HCT116 (cell line): Measurements from ENCODE around the gene F11R. TPM values are rescaled to one million over a fixed set of nuclear protein-coding genes. Genes with fewer than 3 reads are reported as not detected.

Source experiments
- ATAC-seq: fragments of 200-7000 bp; cut with Tn5 transposase; 2 replicates; pipeline ENCODE4 v1.9.1; 2020; ENCODE audit warnings: mild to moderate bottlenecking, moderate library complexity
- BruUV-seq: library from RNA; stranded (reverse); fragments of 400-500 nt; replicated peaks from 2 replicates; lab custom pipeline; 2021; lab: Mats Ljungman, UMichigan
- CTCF ChIA-PET: fragments of 300-600 bp; sonication (Branson Sonifier 250); formaldehyde crosslinking; loops from one replicate; lab custom pipeline; 2021; ENCODE audit warnings: antibody characterized with exemption; lab: Charles Lee
- POLR2A ChIA-PET: fragments of 300-600, 350-600 bp; sonication (Branson Sonifier 250); formaldehyde crosslinking; loops from one replicate; lab custom pipeline; 2021; ENCODE audit warnings: antibody characterized with exemption; lab: Charles Lee
- RAD21 ChIA-PET, 2 experiments: fragments of 300-600 bp; sonication (Branson Sonifier 250); formaldehyde crosslinking; loops; one replicate each; lab custom pipeline; 2023; ENCODE audit warnings: low total read pairs in 2 of 2; ENCODE audit not compliant: uncharacterized antibody in 2 of 2, unreplicated experiment in 2 of 2, low non-redundant PET in 1 of 2; lab: Charles Lee
- DNase-seq: peaks from one replicate; pipeline ENCODE4 v3.0.0-alpha.2; 2010; ENCODE audit warnings: low read depth, low spot score
- H2AFZ ChIP-seq: fragments of 200-600 bp; shearing (Covaris generic), sonication (generic); 2 replicates; pipeline ENCODE4 v1.6.1; 2017; ENCODE audit warnings: low read depth, mixed run types, mixed read lengths, antibody characterized with exemption, low read length; ENCODE audit not compliant: poor library complexity, severe bottlenecking
- H3K27ac ChIP-seq: 2 replicates; pipeline ENCODE4 v1.5.1; 2012; ENCODE audit warnings: low read depth, low read length
- H3K27me3 ChIP-seq: fragments of 200-600 bp; sonication (generic); 2 replicates; pipeline ENCODE4 v1.6.1; 2016; ENCODE audit warnings: mixed run types, low read length, mixed read lengths; ENCODE audit not compliant: insufficient read depth
- H3K36me3 ChIP-seq, 2 experiments: fragments of 200-500 bp in 1 of 2; fragments of 200-600 bp in 1 of 2; sonication (Bioruptor generic) in 1 of 2; sonication (generic) in 1 of 2; 2 replicates each; pipeline versions ENCODE4 v1.5.1 to v1.6.1; 2014 to 2016; ENCODE audit warnings: low read length in 2 of 2, inconsistent platforms in 1 of 2, mixed read lengths in 1 of 2, mixed run types in 1 of 2; ENCODE audit not compliant: insufficient read depth in 2 of 2, control insufficient read depth in 1 of 2
- H3K4me1 ChIP-seq, 2 experiments: fragments of 200-600 bp in 1 of 2; sonication (generic) in 1 of 2; 2 replicates each; pipeline versions ENCODE4 v1.5.1 to v1.6.1; 2012 to 2017; ENCODE audit warnings: low read length in 2 of 2, inconsistent platforms in 1 of 2, mild to moderate bottlenecking in 1 of 2, mixed read lengths in 1 of 2, mixed run types in 1 of 2, moderate library complexity in 1 of 2; ENCODE audit not compliant: insufficient read depth in 2 of 2, control insufficient read depth in 1 of 2
- H3K4me2 ChIP-seq: fragments of 200-600 bp; sonication (generic); 2 replicates; pipeline ENCODE4 v1.6.1; 2017; ENCODE audit warnings: mixed run types, low read length, mixed read lengths
- H3K4me3 ChIP-seq, 2 experiments: fragments of 200-600 bp in 1 of 2; sonication (generic) in 1 of 2; replicated peaks in 1 of 2; 2 replicates each; pipeline ENCODE4 v1.5.1; 2011 to 2016; ENCODE audit warnings: low read length in 2 of 2, control low read depth in 1 of 2, low read depth in 1 of 2, mild to moderate bottlenecking in 1 of 2, mixed read lengths in 1 of 2, mixed run types in 1 of 2
- H3K79me2 ChIP-seq: fragments of 200-600 bp; sonication (generic); 2 replicates; pipeline ENCODE4 v1.6.1; 2017; ENCODE audit warnings: mild to moderate bottlenecking, mixed run types, low read length, moderate library complexity, mixed read lengths; ENCODE audit not compliant: insufficient read depth
- H3K9ac ChIP-seq: fragments of 200-600 bp; sonication (generic); 2 replicates; pipeline ENCODE4 v1.6.1; 2016; ENCODE audit warnings: low read length, mixed read lengths
- H3K9me2 ChIP-seq: fragments of 200-600 bp; sonication (generic), shearing (Covaris generic); 2 replicates; pipeline ENCODE4 v1.6.1; 2017; ENCODE audit warnings: mixed run types, mild to moderate bottlenecking, moderate library complexity; ENCODE audit not compliant: insufficient read depth
- H3K9me3 ChIP-seq, 2 experiments: fragments of 200-500 bp in 1 of 2; fragments of 200-600 bp in 1 of 2; sonication (Bioruptor generic) in 1 of 2; sonication (generic) in 1 of 2; 2 replicates each; pipeline ENCODE4 v1.6.1; 2014 to 2017; ENCODE audit warnings: low read length in 2 of 2, mixed read lengths in 2 of 2, inconsistent platforms in 1 of 2, low read depth in 1 of 2, mild to moderate bottlenecking in 1 of 2, mixed run types in 1 of 2, moderate library complexity in 1 of 2; ENCODE audit not compliant: control insufficient read depth in 1 of 2, insufficient read depth in 1 of 2
- H4K20me1 ChIP-seq: fragments of 200-600 bp; sonication (generic), shearing (Covaris generic); 2 replicates; pipeline ENCODE4 v1.6.1; 2017; ENCODE audit warnings: mixed run types, mild to moderate bottlenecking, moderate library complexity; ENCODE audit not compliant: insufficient read depth
- CBX3 ChIP-seq: IDR thresholded peaks from 2 replicates; pipeline ENCODE4 v1.6.1; 2012; ENCODE audit warnings: low read depth
- CEBPB ChIP-seq: IDR thresholded peaks from 2 replicates; pipeline ENCODE4 v1.6.1; 2012; ENCODE audit warnings: low read depth
- EZH2phosphoT487 ChIP-seq: fragments of 200-600 bp; IDR thresholded peaks from 2 replicates; pipeline ENCODE4 v1.6.1; 2018; ENCODE audit warnings: antibody characterized with exemption, borderline replicate concordance
- JUND ChIP-seq: IDR thresholded peaks from 2 replicates; pipeline ENCODE4 v1.6.1; 2012
- SP1 ChIP-seq: IDR thresholded peaks from 2 replicates; pipeline ENCODE4 v1.6.1; 2012; ENCODE audit warnings: low read depth
- YY1 ChIP-seq: IDR thresholded peaks from 2 replicates; pipeline ENCODE4 v1.6.1; 2011; ENCODE audit warnings: low read length, low read depth, moderate library complexity, mild to moderate bottlenecking; ENCODE audit not compliant: insufficient replicate concordance; ENCODE audit errors: extremely low read depth
- ZNF274 ChIP-seq: fragments of 200-500 bp; sonication (Bioruptor generic); IDR thresholded peaks from 2 replicates; pipeline ENCODE4 v1.6.1; 2014; ENCODE audit warnings: mild to moderate bottlenecking, low read depth, low read length, inconsistent platforms
- intact Hi-C: fragments of 100-400 bp; cut with micrococcal nuclease; formaldehyde crosslinking; loops from 2 replicates; pipeline ENCODE4 v1.10.0; 2022
- total RNA-seq: library from RNA; stranded (reverse); gene quantifications from one replicate; pipeline ENCODE4 v1.2.1, GENCODE V29; 2021; ENCODE audit not compliant: unreplicated experiment
- TF ChIP-seq, protein P1 (sequence below), 3 experiments: fragments of 200-600 bp in 1 of 3; sonication (generic) in 1 of 3; IDR thresholded peaks in 2 of 3; conservative IDR thresholded peaks in 1 of 3; 2 replicates each; pipeline ENCODE4 v1.5.1; 2012 to 2017; ENCODE audit warnings: low read depth in 2 of 3, low read length in 2 of 3, antibody characterized with exemption in 1 of 3, borderline replicate concordance in 1 of 3, control low read depth in 1 of 3, mild to moderate bottlenecking in 1 of 3, mixed read lengths in 1 of 3, mixed run types in 1 of 3, moderate library complexity in 1 of 3; ENCODE audit not compliant: insufficient read depth in 1 of 3

Gene F11R
- total RNA-seq, 1 experiment from 2014 or later = 86.7 TPM

DNA sequence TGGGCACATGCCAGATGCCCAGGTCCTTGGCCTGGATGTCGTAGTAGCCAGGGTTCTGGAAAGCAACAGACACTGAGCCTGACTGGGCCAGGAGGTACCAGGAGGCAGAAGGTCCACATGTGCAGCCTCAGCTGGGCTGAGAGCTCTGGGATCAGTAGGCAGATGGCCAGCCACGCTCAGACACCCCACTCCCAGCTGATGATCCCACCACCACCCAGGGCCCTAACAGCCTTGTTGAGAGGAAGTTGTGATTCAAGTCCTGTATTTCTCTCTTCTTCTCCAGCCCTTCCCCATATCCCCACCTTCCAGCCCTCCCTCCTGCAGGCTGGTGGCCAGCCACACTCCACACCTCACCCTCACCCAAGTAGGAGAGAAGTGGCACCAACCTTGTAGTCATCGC lies 70.3 kb downstream of the F11R start:
- Histone ChIP-seq H3K9me2 (no peaks in the 10 kb centered on the region), H3K36me3 (no peaks in the 10 kb centered on the region), H3K27me3 (no peaks in the 10 kb centered on the region), H3K4me1 (peaks cover 0 to 8% of the 10 kb centered on the region in 2 experiments; a peak in 2 of 4 replicates), H4K20me1 (no peaks in the 10 kb centered on the region), H3K9ac (no peak overlapping the region), H3K9me3 (no peaks in the 10 kb centered on the region), H2AFZ (no peak overlapping the region), H3K4me2 (no peak overlapping the region), H3K79me2 (no peaks in the 10 kb centered on the region), H3K27ac (no peak overlapping the region), H3K4me3 (no peak overlapping the region)
- intact Hi-C loops = loop anchor here (1.0 to 5.0 kb wide), 5 partner anchors 115 to 523 kb away; no protein-coding TSS in a partner anchor
- ChIA-PET POLR2A (no interaction called here), CTCF (interaction anchor here (0.7 to 4.7 kb wide), 10 partner anchors 9 to 275 kb away, joined by 3 to 46 read pairs (median 12); no protein-coding TSS in a partner anchor), RAD21 (interaction anchor here in 1 of 2 experiments (1.3 kb wide), 1 partner anchor 114 kb away, joined by 3 read pairs; no protein-coding TSS in a partner anchor)
- ATAC-seq (no peak), DNase-seq (no peak)
- BruUV-seq = no TSS peak
- TF ChIP-seq EZH2phosphoT487 (no peak), CBX3 (no peak), ZNF274 (no peak), CEBPB (no peak), SP1 (no peak), JUND (no peak), YY1 (no peak)
- TF ChIP-seq, protein P1, sequence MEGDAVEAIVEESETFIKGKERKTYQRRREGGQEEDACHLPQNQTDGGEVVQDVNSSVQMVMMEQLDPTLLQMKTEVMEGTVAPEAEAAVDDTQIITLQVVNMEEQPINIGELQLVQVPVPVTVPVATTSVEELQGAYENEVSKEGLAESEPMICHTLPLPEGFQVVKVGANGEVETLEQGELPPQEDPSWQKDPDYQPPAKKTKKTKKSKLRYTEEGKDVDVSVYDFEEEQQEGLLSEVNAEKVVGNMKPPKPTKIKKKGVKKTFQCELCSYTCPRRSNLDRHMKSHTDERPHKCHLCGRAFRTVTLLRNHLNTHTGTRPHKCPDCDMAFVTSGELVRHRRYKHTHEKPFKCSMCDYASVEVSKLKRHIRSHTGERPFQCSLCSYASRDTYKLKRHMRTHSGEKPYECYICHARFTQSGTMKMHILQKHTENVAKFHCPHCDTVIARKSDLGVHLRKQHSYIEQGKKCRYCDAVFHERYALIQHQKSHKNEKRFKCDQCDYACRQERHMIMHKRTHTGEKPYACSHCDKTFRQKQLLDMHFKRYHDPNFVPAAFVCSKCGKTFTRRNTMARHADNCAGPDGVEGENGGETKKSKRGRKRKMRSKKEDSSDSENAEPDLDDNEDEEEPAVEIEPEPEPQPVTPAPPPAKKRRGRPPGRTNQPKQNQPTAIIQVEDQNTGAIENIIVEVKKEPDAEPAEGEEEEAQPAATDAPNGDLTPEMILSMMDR (IDR thresholded peaks at IDR 0.05 in 2 of 3, conservative IDR thresholded peaks at IDR 0.05 in 1 of 3; ENCODE audit: borderline replicate concordance in 1 of 3, insufficient read depth in 1 of 3, low read depth in 2 of 3, low read length in 2 of 3) = no peak
